ENCODE data around the gene ABCA8. TPM values are rescaled to one million over a fixed set of nuclear protein-coding genes. Genes with fewer than 3 reads are reported as not detected.

The ABCA8 gene
- total RNA-seq, 1 experiment from 2014 or later = not detected

GRCh38 chr17:68853036-68853435, 102.2 kb downstream of the ABCA8 start:
- H3K36me3 Mint-ChIP-seq (ENCODE audit: insufficient read depth in 1 of 3, low read depth in 3 of 3) = no peaks in the 10 kb centered on the region
- no peak overlapping the region for H3T11ph ChIP-seq (ENCODE audit: low read length)
- no peak overlapping the region for H2BK5ac ChIP-seq (ENCODE audit: insufficient read length, low read length)
- no peak overlapping the region for H4K8ac ChIP-seq (replicated peaks; ENCODE audit: insufficient read length, low read depth, low read length)
- no peaks in the 10 kb centered on the region for H3K4me1 Mint-ChIP-seq
- no peak overlapping the region for H3K4me3 Mint-ChIP-seq
- no peak overlapping the region for H3K9ac ChIP-seq (ENCODE audit: extremely low read depth, insufficient read length, low read length)
- no peaks in the 10 kb centered on the region for H3K79me2 ChIP-seq (ENCODE audit: insufficient read depth, low read length)
- H2BK120ac ChIP-seq (ENCODE audit: low read depth, low read length, poor library complexity, severe bottlenecking) = no peak overlapping the region
- H3K9me3 ChIP-seq (ENCODE audit: control insufficient read depth, low read depth, low read length) = no peaks in the 10 kb centered on the region
- DNase-seq = no peak
- no peak overlapping the region for H2BK20ac ChIP-seq (ENCODE audit: low read depth, low read length, poor library complexity, severe bottlenecking)
- H3K27ac Mint-ChIP-seq = no peak overlapping the region
- H3K9me3 Mint-ChIP-seq = peaks cover 0 to 2% of the 10 kb centered on the region in 2 experiments; a peak in 1 of 5 replicates
- WGBS (ENCODE audit: extremely low coverage, insufficient read length, low lambda C conversion rate) = no CpG with 5 or more reads among the region's 5 CpGs
- no peak overlapping the region for H2BK12ac ChIP-seq (ENCODE audit: insufficient read length, low read depth, low read length)
- no peak overlapping the region for H3K4ac ChIP-seq (ENCODE audit: low read depth, low read length)
- no peak for TF ChIP-seq CTCF (conservative IDR thresholded peaks at IDR 0.05)
- H2AK5ac ChIP-seq (ENCODE audit: insufficient read length, low read length) = no peak overlapping the region
- H3K18ac ChIP-seq (ENCODE audit: insufficient read length, low read depth, low read length) = no peak overlapping the region
- H2AFZ ChIP-seq (ENCODE audit: low read length) = no peak overlapping the region
- no peak overlapping the region for H3K27ac ChIP-seq (ENCODE audit: insufficient read length, low read depth, low read length)
- H3K4me2 ChIP-seq (ENCODE audit: insufficient read depth, insufficient read length, low read length) = no peak overlapping the region
- no peak overlapping the region for H3K23ac ChIP-seq (ENCODE audit: insufficient read length, low read depth, low read length)
- H3K14ac ChIP-seq (ENCODE audit: insufficient read depth, low read length) = no peak overlapping the region
- no peaks in the 10 kb centered on the region for H4K20me1 ChIP-seq (ENCODE audit: control insufficient read depth, insufficient read depth, insufficient read length)
- no peak overlapping the region for H4K91ac ChIP-seq (ENCODE audit: insufficient read length, low read depth, low read length)
- no peak overlapping the region for H3K56ac ChIP-seq (ENCODE audit: insufficient read length, low read depth, low read length)
- no peaks in the 10 kb centered on the region for H3K27me3 Mint-ChIP-seq (ENCODE audit: low read depth)
- H3K23me2 ChIP-seq (ENCODE audit: insufficient read length, low read depth, low read length, poor library complexity, severe bottlenecking) = no peaks in the 10 kb centered on the region
- H3K27me3 ChIP-seq (ENCODE audit: insufficient read depth, low read length) = no peaks in the 10 kb centered on the region
- no peaks in the 10 kb centered on the region for H3K79me1 ChIP-seq (ENCODE audit: insufficient read depth, low read depth, low read length, poor library complexity, severe bottlenecking)
- H4K5ac ChIP-seq (ENCODE audit: insufficient read length, low read depth, low read length) = no peak overlapping the region
- H3K4me1 ChIP-seq (ENCODE audit: insufficient read depth, low read length) = no peaks in the 10 kb centered on the region
- H2BK15ac ChIP-seq (ENCODE audit: low read depth, low read length) = no peak overlapping the region

Measured in H9 (cell line).